Ovary (tissue), 3 donors: ENCODE measurements around the gene TSPAN14.

Experiments used
- POLR2A ChIP-seq: fragments of 450-650 bp; IDR thresholded peaks from one replicate; pipeline ENCODE4 v1.6.1; 2017; ENCODE audit warnings: antibody characterized with exemption, mild to moderate bottlenecking, moderate library complexity
- TF ChIP-seq, protein P1 (sequence below), 3 donors: fragments of 450-650 bp in 2 of 3; fragments of 200-600 bp in 1 of 3; IDR thresholded peaks; one replicate each; pipeline versions ENCODE4 v1.5.1 to v1.8.0; 2016 to 2022; ENCODE audit warnings: antibody characterized with exemption in 3 of 3, mild to moderate bottlenecking in 1 of 3
- donor health status: DM: no; HTN: no; CAD: no.

DNA sequence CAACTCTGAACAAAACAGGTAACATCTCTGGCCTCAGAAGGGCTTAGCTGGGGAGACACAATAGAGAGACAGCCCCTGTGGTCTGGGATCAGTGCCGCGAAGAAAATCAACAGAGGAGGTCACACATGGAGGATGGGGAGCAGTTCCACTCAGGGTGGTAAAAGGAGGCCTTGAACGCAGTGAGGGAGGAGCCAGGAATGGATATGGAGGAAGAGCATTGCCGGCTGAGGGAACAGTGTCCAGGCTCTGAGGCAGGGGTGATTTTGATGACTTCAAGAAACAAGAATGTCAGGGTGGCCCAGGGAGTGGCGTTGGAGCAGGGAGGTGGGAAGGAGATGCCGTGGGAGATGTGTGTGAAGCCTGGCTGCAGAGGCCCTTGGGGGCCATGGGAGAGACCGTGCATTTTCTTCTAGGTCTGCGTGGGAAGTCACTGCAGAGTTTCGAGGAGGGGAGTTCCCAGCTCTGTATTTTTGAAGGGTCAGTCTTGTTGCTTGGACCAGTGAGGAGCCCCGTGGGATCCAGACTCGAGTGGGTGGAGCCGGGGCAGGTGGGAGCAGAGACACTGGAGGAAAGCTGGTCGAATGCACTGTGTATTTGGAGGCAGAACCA is 47.9 kb downstream of the TSPAN14 start:
- TF ChIP-seq POLR2A: no peak
- TF ChIP-seq, protein P1, sequence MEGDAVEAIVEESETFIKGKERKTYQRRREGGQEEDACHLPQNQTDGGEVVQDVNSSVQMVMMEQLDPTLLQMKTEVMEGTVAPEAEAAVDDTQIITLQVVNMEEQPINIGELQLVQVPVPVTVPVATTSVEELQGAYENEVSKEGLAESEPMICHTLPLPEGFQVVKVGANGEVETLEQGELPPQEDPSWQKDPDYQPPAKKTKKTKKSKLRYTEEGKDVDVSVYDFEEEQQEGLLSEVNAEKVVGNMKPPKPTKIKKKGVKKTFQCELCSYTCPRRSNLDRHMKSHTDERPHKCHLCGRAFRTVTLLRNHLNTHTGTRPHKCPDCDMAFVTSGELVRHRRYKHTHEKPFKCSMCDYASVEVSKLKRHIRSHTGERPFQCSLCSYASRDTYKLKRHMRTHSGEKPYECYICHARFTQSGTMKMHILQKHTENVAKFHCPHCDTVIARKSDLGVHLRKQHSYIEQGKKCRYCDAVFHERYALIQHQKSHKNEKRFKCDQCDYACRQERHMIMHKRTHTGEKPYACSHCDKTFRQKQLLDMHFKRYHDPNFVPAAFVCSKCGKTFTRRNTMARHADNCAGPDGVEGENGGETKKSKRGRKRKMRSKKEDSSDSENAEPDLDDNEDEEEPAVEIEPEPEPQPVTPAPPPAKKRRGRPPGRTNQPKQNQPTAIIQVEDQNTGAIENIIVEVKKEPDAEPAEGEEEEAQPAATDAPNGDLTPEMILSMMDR (IDR thresholded peaks at IDR 0.05): no peak
